HG02884 (cell line): ENCODE results near the gene TBC1D3I.
"Not testable (repeated sequence)": the region's sequence is repeated elsewhere in the genome, so short reads cannot be mapped to it uniquely, and the experiment has no call there.

ENCODE experiments used
- ATAC-seq: cut with Tn5 transposase; IDR thresholded peaks from one replicate; pipeline ENCODE4 v1.9.1; 2021; ENCODE audit warnings: mild to moderate bottlenecking, moderate library complexity; ENCODE audit not compliant: unreplicated experiment

The TBC1D3I gene

GRCh38 chr17:36207383-36207782 lies 57.0 kb downstream of the TBC1D3I start:
- ATAC-seq, result not testable (repeated sequence)

- ATAC-seq, result not testable (repeated sequence)
Measured at GRCh38 chr17:36206486-36206821, 57.9 kb downstream of the TBC1D3I start.

- no peak for ATAC-seq
Measured at GRCh38 chr17:36205637-36206485, 58.5 kb downstream of the TBC1D3I start.

- no peak for ATAC-seq
Measured at GRCh38 chr17:36204724-36205500, 59.5 kb downstream of the TBC1D3I start.
